RWPE1 (cell line): ENCODE measurements around the gene PABPN1L.
A peak's percentile ranks its signal among the peaks of the same experiment; 100 is the strongest.

Experiments used
- CTCF ChIA-PET: fragments of 350-600 bp; sonication (Branson Sonifier 250); formaldehyde crosslinking; extraction: SDS; loops from one replicate; lab custom pipeline; 2021; lab: Yijun Ruan, JAX
- POLR2A ChIA-PET: fragments of 400-600 bp; formaldehyde crosslinking; extraction: SDS; loops from one replicate; lab custom pipeline; 2020; ENCODE audit warnings: antibody characterized with exemption; ENCODE audit not compliant: low non-redundant PET; lab: Yijun Ruan, JAX
- DNase-seq: peaks from one replicate; pipeline ENCODE4 v3.0.0; 2012; ENCODE audit warnings: low spot score
- H3K27ac ChIP-seq: fragments of 450-650 bp; 2 replicates; pipeline ENCODE4 v1.5.1; 2017
- TF ChIP-seq, protein P1 (sequence below): fragments of 450-650 bp; conservative IDR thresholded peaks from 2 replicates; pipeline ENCODE4 v1.5.1; 2017; ENCODE audit warnings: low read depth, mild to moderate bottlenecking

PABPN1L gene

DNA sequence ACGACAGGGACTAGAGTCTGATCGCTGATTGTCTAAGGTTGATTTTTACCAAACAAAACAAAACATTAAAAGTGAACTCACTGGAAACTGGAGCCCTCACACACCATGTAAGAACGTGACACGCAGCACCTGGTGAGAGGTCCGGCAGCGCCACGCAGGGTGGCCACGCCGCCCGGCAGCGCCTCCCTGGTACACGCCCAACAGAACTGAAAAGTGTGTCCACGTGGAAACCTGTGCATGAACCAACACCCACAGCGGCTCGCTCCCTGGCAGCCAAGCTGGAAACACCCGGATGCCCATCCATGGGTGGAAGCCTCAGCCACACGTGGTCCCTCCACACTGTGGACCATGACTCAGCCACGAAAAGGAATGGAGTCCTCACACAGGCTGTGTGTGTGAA lies 18.8 kb downstream of the PABPN1L start:
- POLR2A ChIA-PET: no interaction called here
- peak overlapping the region; percentile 16; the same call in 1 of the 2 replicates for H3K27ac ChIP-seq
- TF ChIP-seq, protein P1, sequence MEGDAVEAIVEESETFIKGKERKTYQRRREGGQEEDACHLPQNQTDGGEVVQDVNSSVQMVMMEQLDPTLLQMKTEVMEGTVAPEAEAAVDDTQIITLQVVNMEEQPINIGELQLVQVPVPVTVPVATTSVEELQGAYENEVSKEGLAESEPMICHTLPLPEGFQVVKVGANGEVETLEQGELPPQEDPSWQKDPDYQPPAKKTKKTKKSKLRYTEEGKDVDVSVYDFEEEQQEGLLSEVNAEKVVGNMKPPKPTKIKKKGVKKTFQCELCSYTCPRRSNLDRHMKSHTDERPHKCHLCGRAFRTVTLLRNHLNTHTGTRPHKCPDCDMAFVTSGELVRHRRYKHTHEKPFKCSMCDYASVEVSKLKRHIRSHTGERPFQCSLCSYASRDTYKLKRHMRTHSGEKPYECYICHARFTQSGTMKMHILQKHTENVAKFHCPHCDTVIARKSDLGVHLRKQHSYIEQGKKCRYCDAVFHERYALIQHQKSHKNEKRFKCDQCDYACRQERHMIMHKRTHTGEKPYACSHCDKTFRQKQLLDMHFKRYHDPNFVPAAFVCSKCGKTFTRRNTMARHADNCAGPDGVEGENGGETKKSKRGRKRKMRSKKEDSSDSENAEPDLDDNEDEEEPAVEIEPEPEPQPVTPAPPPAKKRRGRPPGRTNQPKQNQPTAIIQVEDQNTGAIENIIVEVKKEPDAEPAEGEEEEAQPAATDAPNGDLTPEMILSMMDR: no peak
- CTCF ChIA-PET: no interaction called here
- DNase-seq: no peak

DNA sequence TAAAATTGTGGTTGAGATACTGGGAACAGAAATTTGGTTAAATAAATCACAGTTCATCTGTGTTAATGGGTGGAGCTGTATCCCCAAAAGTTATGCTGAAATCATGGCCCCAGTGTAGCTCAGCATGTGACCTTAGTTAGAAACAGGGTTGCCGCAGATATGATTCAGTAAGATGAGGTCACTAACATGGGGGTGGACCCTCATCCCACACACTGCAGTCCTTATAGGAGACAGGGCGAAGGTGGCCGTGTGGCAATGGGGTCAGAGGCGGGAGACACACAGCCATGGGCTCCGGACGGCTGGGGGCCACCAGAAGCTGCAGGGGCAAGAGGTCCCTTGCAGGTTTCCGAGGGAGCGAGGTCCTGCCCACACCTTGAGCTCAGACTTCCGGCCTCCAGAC lies 20.4 kb downstream of the PABPN1L start:
- ChIA-PET CTCF (interaction anchor here (0.6 kb wide), 1 partner anchor 418 kb away, joined by 4 read pairs; no protein-coding TSS in a partner anchor), POLR2A (no interaction called here)
- no peak for DNase-seq
- TF ChIP-seq, protein P1: no peak
- H3K27ac ChIP-seq: no peak overlapping the region

DNA sequence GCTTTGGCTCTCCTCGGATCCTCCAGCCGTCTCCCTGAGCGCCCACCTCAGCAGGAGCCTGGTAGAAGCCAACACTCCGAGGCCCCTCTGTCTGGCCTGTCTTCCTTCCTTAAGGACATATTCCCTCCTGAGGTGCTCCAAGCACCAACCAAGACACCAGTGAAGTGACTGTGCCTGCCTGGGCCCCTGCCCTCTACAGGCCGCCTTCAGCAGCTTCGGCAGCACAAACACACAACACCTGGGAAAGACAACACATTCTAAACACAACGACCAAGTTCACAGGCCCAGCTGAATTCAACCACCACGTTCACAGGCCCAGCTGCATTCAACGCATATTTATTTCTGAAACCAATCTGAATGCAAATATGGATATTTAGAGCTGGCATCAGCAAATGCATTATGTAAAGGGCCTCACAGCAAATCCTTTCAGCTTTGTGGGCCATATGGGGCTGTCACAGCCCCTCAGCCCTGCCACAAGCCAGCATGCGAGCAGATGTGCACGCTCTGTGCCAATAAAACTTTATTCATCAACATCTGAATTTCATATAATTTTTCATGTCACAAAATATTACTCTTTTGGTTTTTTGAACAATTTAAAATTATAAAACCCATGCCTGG lies 21.9 kb downstream of the PABPN1L start:
- no peak for DNase-seq
- CTCF ChIA-PET: no interaction called here
- TF ChIP-seq, protein P1: no peak
- POLR2A ChIA-PET: no interaction called here
- peak overlapping the region; percentile 38 for H3K27ac ChIP-seq

DNA sequence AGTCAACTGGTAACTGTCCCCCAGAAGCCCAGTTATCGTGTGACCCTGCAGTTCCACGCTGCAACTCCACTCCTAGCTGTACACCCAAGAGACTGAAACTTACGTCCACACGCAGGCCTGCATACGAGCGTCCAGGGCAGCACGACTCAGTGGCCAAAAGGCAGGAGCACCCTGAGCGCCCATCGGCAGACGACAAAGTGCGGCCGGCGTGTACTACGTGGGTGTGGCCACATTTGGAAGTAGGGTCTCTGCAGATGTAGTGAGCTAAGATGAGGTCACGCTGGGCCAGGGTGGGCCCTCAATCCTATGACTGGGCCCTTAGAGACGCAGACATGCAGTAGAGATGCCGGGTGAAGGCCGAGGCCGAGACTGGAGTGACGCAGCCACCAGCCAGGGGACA lies 23.2 kb downstream of the PABPN1L start:
- DNase-seq: no peak
- TF ChIP-seq, protein P1: no peak
- CTCF ChIA-PET: no interaction called here
- no peak overlapping the region for H3K27ac ChIP-seq
- POLR2A ChIA-PET: no interaction called here

DNA sequence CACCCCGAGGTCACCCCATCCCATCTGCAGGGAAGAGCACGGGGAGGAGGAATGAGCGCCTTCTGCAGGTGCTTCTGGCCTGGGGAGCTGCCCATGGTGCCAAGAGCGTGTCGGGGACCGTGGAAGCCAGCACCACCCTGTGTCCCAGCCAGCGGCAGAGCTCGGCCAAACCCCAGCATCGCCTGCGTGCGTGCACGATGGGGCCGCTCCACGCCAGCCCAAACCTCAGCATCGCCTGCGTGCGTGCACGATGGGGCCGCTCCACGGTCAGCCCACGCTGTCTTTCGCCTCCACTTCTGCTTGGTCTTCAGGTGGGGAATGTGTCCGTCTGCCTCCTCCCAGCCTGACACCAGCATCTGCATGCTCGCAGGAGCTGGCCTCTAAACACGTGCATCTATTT lies 23.7 kb downstream of the PABPN1L start:
- ChIA-PET POLR2A (no interaction called here), CTCF (no interaction called here)
- H3K27ac ChIP-seq: no peak overlapping the region
- no peak for DNase-seq
- TF ChIP-seq, protein P1: no peak

DNA sequence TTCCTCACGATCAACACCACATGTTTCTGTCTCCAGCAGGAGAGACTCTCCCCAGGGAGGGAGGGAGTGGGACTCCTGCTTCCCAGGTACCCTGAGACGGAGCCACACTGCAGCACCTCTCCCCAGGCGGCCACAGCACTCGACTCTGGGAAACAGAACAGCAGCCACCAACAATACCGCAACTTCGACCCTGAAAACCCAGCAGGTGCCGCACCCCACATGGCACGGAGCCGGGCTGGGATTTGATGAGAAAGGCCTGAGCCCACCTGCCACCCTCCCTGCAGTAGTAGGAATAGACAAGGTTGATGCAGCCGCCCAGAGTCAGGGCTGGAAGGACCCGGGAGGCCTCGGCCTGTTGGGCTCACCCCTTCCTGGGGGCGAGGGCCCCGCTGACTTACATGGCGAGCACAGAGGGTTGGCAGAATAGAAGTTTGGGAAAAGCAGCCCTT lies 24.1 kb downstream of the PABPN1L start:
- CTCF ChIA-PET: no interaction called here
- no peak for DNase-seq
- POLR2A ChIA-PET: no interaction called here
- TF ChIP-seq, protein P1: no peak
- no peak overlapping the region for H3K27ac ChIP-seq
